ENCODE data around the gene ATXN1.
A peak's percentile ranks its signal among the peaks of the same experiment; 100 is the strongest.

The ATXN1 gene

DNA sequence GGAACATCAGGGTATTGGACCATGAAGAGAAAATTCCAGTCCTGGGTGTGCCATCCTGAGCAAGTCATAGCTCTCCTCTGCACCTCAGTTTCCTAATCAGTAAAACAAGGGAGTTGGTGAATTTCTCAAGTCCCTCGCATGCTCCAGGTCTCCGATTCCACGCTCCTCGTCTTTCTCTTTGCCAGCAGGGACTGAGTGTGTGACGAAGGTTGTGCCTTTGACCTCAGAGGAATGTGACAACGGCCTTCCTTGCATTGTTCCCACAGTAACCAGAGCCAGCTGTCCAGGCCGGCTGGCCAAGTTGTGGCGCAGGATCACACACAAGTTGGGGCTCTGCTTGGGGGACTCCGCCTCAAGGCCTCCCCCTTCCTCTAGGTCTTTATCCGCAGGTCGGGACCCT, 217.3 kb downstream of the ATXN1 start:
- H3K4me3 ChIP-seq (ENCODE audit: insufficient read depth in 1 of 2, low read depth in 1 of 2, low read length in 2 of 2) = no peak overlapping the region
- H3K9me3 ChIP-seq (ENCODE audit: control insufficient read depth, low read length) = no peaks in the 10 kb centered on the region
- DNase-seq = peak; percentile 33
- H2BK120ac ChIP-seq (ENCODE audit: low read depth, low read length) = no peak overlapping the region
- H2AK5ac ChIP-seq (ENCODE audit: low read length, severe bottlenecking) = peak overlapping the region; percentile 36
- no peak overlapping the region for H3K18ac ChIP-seq (ENCODE audit: low read depth in 1 of 2, low read length in 2 of 2)
- H3K9ac ChIP-seq (ENCODE audit: low read length) = no peak overlapping the region
- no peak overlapping the region for H3K27ac ChIP-seq (ENCODE audit: low read length, poor library complexity, severe bottlenecking)
- no peak overlapping the region for H2BK15ac ChIP-seq (ENCODE audit: low read depth, poor library complexity, severe bottlenecking)
- H2BK12ac ChIP-seq (ENCODE audit: low read length in 2 of 2) = no peak overlapping the region
- no peaks in the 10 kb centered on the region for H3K27me3 ChIP-seq (ENCODE audit: control insufficient read depth in 1 of 2, insufficient read depth in 1 of 2, low read length in 2 of 2)
- H4K8ac ChIP-seq (ENCODE audit: low read length) = no peak overlapping the region
- peaks cover 6% of the 10 kb centered on the region in 2 experiments for H3K36me3 ChIP-seq (ENCODE audit: control insufficient read depth in 1 of 2, insufficient read depth in 2 of 2, low read depth in 1 of 2, low read length in 2 of 2)
- H3K14ac ChIP-seq (ENCODE audit: low read length in 2 of 2) = no peak overlapping the region
- H3K4me1 ChIP-seq (ENCODE audit: control insufficient read depth, insufficient read depth, low read depth, low read length) = peaks cover 6% of the 10 kb centered on the region
- no peak overlapping the region for H2BK5ac ChIP-seq (ENCODE audit: low read depth, low read length, poor library complexity, severe bottlenecking)
- H4K91ac ChIP-seq (ENCODE audit: low read length) = no peak overlapping the region
- H3K23ac ChIP-seq (ENCODE audit: low read length in 2 of 2) = no peak overlapping the region
- no peak overlapping the region for H2AFZ ChIP-seq (ENCODE audit: low read depth, low read length)
- H3K4me2 ChIP-seq (ENCODE audit: low read length, poor library complexity, severe bottlenecking) = no peak overlapping the region
- no peaks in the 10 kb centered on the region for H3K79me1 ChIP-seq (replicated peaks; ENCODE audit: low read length, poor library complexity, severe bottlenecking)
- WGBS = 72% methylated on average over 11 of the region's 11 CpGs
- no peak overlapping the region for H3K4ac ChIP-seq (ENCODE audit: low read depth in 1 of 2, low read length in 2 of 2)

DNA sequence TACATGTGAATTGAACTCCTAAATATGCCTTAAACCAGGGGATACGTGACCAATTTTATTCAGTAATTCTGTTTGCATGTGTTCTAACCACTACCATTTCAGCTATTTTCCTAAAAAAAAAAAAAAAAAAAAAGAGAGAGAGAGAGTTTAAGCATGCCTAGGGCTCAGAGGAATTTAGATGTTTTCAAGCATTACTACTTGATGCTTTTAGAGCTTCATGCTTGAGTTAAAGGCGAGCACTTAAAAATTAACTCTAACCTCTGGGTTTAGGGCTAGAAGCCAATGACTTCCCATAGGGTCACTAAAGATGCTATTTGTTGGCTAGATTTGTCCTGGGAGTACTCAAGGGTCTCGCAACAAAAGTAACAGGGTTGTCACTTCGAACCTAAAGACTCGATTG, 217.7 kb downstream of the ATXN1 start:
- WGBS = 91% methylated on average over 1 of the region's 5 CpGs

DNA sequence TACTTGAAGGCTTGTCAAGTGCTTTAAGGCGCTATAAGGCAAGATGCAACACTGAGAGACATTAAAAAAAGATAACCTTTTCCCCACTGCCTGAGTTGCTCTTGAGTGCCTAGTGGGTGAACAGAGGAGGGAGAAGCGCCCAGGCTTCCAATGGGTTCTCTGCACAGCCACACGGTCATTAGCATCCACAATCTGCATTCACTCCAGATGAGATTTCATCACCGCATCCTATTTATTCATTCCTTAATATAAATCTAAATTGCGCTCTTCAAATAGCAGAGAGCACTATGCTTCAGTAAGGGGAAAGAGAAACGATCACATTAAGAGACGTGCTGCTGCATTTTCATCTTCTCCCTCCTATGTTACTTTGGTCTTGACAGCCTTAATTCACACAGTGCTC, 219.2 kb downstream of the ATXN1 start:
- H2AFZ ChIP-seq (ENCODE audit: low read depth, low read length) = no peak overlapping the region
- H3K4me2 ChIP-seq (ENCODE audit: low read length, poor library complexity, severe bottlenecking) = no peak overlapping the region
- H3K23ac ChIP-seq (ENCODE audit: low read length in 2 of 2) = no peak overlapping the region
- H2BK5ac ChIP-seq (ENCODE audit: low read depth, low read length, poor library complexity, severe bottlenecking) = no peak overlapping the region
- H3K18ac ChIP-seq (ENCODE audit: low read depth in 1 of 2, low read length in 2 of 2) = no peak overlapping the region
- no peak overlapping the region for H2AK5ac ChIP-seq (ENCODE audit: low read length, severe bottlenecking)
- peaks cover 2 to 6% of the 10 kb centered on the region in 2 experiments for H3K36me3 ChIP-seq (ENCODE audit: control insufficient read depth in 1 of 2, insufficient read depth in 2 of 2, low read depth in 1 of 2, low read length in 2 of 2)
- H4K91ac ChIP-seq (ENCODE audit: low read length) = no peak overlapping the region
- H3K4me1 ChIP-seq (ENCODE audit: control insufficient read depth, insufficient read depth, low read depth, low read length) = peaks cover 6% of the 10 kb centered on the region
- DNase-seq = no peak
- no peak overlapping the region for H3K4ac ChIP-seq (ENCODE audit: low read depth in 1 of 2, low read length in 2 of 2)
- no peak overlapping the region for H3K4me3 ChIP-seq (ENCODE audit: insufficient read depth in 1 of 2, low read depth in 1 of 2, low read length in 2 of 2)
- H4K8ac ChIP-seq (ENCODE audit: low read length) = no peak overlapping the region
- H3K9ac ChIP-seq (ENCODE audit: low read length) = no peak overlapping the region
- no peaks in the 10 kb centered on the region for H3K27me3 ChIP-seq (ENCODE audit: control insufficient read depth in 1 of 2, insufficient read depth in 1 of 2, low read length in 2 of 2)
- H2BK120ac ChIP-seq (ENCODE audit: low read depth, low read length) = no peak overlapping the region
- no peak overlapping the region for H2BK15ac ChIP-seq (ENCODE audit: low read depth, poor library complexity, severe bottlenecking)
- 95% methylated on average over 7 of the region's 7 CpGs for WGBS
- H3K27ac ChIP-seq (ENCODE audit: low read length, poor library complexity, severe bottlenecking) = no peak overlapping the region
- no peak overlapping the region for H2BK12ac ChIP-seq (ENCODE audit: low read length in 2 of 2)
- H3K14ac ChIP-seq (ENCODE audit: low read length in 2 of 2) = no peak overlapping the region
- peaks cover 2% of the 10 kb centered on the region for H3K79me1 ChIP-seq (replicated peaks; ENCODE audit: low read length, poor library complexity, severe bottlenecking)
- H3K9me3 ChIP-seq (ENCODE audit: control insufficient read depth, low read length) = no peaks in the 10 kb centered on the region

More for the DNA sequence above, 217.7 kb downstream of the ATXN1 start:
- Histone ChIP-seq H2AFZ (ENCODE audit: low read depth, low read length) (no peak overlapping the region), H3K79me1 (replicated peaks; ENCODE audit: low read length, poor library complexity, severe bottlenecking) (no peaks in the 10 kb centered on the region), H2AK5ac (ENCODE audit: low read length, severe bottlenecking) (no peak overlapping the region), H3K4ac (ENCODE audit: low read depth in 1 of 2, low read length in 2 of 2) (no peak overlapping the region), H3K18ac (ENCODE audit: low read depth in 1 of 2, low read length in 2 of 2) (no peak overlapping the region), H3K27me3 (ENCODE audit: control insufficient read depth in 1 of 2, insufficient read depth in 1 of 2, low read length in 2 of 2) (no peaks in the 10 kb centered on the region), H3K23ac (ENCODE audit: low read length in 2 of 2) (no peak overlapping the region), H2BK12ac (ENCODE audit: low read length in 2 of 2) (no peak overlapping the region), H3K4me1 (ENCODE audit: control insufficient read depth, insufficient read depth, low read depth, low read length) (peaks cover 6% of the 10 kb centered on the region), H3K14ac (ENCODE audit: low read length in 2 of 2) (no peak overlapping the region), H2BK120ac (ENCODE audit: low read depth, low read length) (no peak overlapping the region), H3K4me2 (ENCODE audit: low read length, poor library complexity, severe bottlenecking) (no peak overlapping the region), H2BK5ac (ENCODE audit: low read depth, low read length, poor library complexity, severe bottlenecking) (no peak overlapping the region), H3K36me3 (ENCODE audit: control insufficient read depth in 1 of 2, insufficient read depth in 2 of 2, low read depth in 1 of 2, low read length in 2 of 2) (peaks cover 6% of the 10 kb centered on the region in 2 experiments), H3K9ac (ENCODE audit: low read length) (no peak overlapping the region), H4K91ac (ENCODE audit: low read length) (no peak overlapping the region), H3K27ac (ENCODE audit: low read length, poor library complexity, severe bottlenecking) (no peak overlapping the region), H3K4me3 (ENCODE audit: insufficient read depth in 1 of 2, low read depth in 1 of 2, low read length in 2 of 2) (no peak overlapping the region), H2BK15ac (ENCODE audit: low read depth, poor library complexity, severe bottlenecking) (no peak overlapping the region), H4K8ac (ENCODE audit: low read length) (no peak overlapping the region), H3K9me3 (ENCODE audit: control insufficient read depth, low read length) (no peaks in the 10 kb centered on the region)
- no peak for DNase-seq

DNA sequence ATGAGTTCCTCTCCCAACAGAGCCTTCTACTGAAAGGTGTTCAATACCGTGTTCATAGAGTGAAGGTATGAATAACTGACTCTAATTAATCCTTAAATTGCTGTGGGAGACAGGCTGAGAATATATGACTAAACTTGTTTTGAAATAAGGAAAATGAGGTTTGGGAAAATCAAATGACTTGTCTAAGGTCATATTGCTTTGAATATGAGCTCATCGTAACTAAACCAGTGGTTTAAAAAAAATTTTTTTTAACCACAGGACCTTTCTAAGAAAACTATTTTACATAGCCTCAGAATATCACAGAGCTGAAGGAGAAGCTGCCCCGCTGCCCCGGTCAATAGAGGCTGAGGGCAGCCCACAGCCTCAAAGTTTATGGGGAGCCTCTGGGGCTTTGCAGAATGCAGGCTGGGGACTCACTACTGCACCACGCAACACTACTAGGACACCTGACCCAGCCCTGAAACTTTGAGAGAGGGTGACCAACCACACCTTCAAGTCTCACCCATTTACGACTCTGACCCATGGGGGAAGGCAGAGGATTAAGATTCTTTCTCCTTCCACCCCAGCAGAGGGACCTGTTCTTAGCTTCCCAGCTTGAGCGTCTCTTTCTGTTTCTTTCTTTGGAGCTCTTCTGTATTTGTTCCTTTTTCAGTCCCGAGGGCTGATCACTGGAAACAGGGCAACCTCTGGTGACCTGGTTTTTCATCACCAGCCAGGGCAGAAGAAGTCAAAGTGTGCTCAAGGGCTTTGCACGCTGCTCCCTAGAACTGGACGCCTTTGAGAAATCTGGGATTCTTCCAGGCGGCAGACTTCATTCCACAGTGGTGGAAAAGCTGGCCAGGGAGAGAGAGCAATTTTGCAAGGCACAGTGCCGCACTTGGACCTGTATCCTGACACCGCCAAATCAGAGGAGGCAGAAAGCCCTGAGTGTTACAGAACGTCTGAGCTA, 220.2 kb downstream of the ATXN1 start:
- 94% methylated on average over 14 of the region's 14 CpGs for WGBS
- Histone ChIP-seq H3K4me3 (ENCODE audit: insufficient read depth in 1 of 2, low read depth in 1 of 2, low read length in 2 of 2) (peak overlapping the region in 1 of 2 experiments; percentile 57), H2BK15ac (ENCODE audit: low read depth, poor library complexity, severe bottlenecking) (no peak overlapping the region), H3K18ac (ENCODE audit: low read depth in 1 of 2, low read length in 2 of 2) (no peak overlapping the region), H3K9ac (ENCODE audit: low read length) (peak overlapping the region; percentile 25), H3K27me3 (ENCODE audit: control insufficient read depth in 1 of 2, insufficient read depth in 1 of 2, low read length in 2 of 2) (no peaks in the 10 kb centered on the region), H3K9me3 (ENCODE audit: control insufficient read depth, low read length) (no peaks in the 10 kb centered on the region), H3K27ac (ENCODE audit: low read length, poor library complexity, severe bottlenecking) (no peak overlapping the region), H3K79me1 (replicated peaks; ENCODE audit: low read length, poor library complexity, severe bottlenecking) (peaks cover 2% of the 10 kb centered on the region), H3K36me3 (ENCODE audit: control insufficient read depth in 1 of 2, insufficient read depth in 2 of 2, low read depth in 1 of 2, low read length in 2 of 2) (peaks cover 2 to 6% of the 10 kb centered on the region in 2 experiments), H2BK12ac (ENCODE audit: low read length in 2 of 2) (no peak overlapping the region), H3K4me2 (ENCODE audit: low read length, poor library complexity, severe bottlenecking) (no peak overlapping the region), H3K14ac (ENCODE audit: low read length in 2 of 2) (no peak overlapping the region), H4K91ac (ENCODE audit: low read length) (no peak overlapping the region), H3K4me1 (ENCODE audit: control insufficient read depth, insufficient read depth, low read depth, low read length) (peaks cover 6% of the 10 kb centered on the region), H4K8ac (ENCODE audit: low read length) (no peak overlapping the region), H3K4ac (ENCODE audit: low read depth in 1 of 2, low read length in 2 of 2) (no peak overlapping the region), H2BK120ac (ENCODE audit: low read depth, low read length) (no peak overlapping the region), H2AFZ (ENCODE audit: low read depth, low read length) (no peak overlapping the region), H2AK5ac (ENCODE audit: low read length, severe bottlenecking) (no peak overlapping the region), H2BK5ac (ENCODE audit: low read depth, low read length, poor library complexity, severe bottlenecking) (no peak overlapping the region), H3K23ac (ENCODE audit: low read length in 2 of 2) (no peak overlapping the region)
- no peak for DNase-seq
